DOHH2 (cell line): ENCODE results near the gene CYLD.

Source experiments
- CTCF ChIP-seq: fragments of 200-600 bp; sonication (generic); IDR thresholded peaks from one replicate; pipeline ENCODE4 v1.5.1; 2014; ENCODE audit warnings: antibody characterized with exemption, mild to moderate bottlenecking, low read depth, low read length; ENCODE audit not compliant: poor library complexity, severe bottlenecking
- EZH2phosphoT487 ChIP-seq: fragments of 200-600 bp; sonication (generic); IDR thresholded peaks from 2 replicates; pipeline ENCODE4 v1.6.1; 2017; ENCODE audit warnings: borderline replicate concordance, mild to moderate bottlenecking, antibody characterized with exemption, low read length, moderate library complexity, mixed read lengths

- TF ChIP-seq CTCF: no peak
- TF ChIP-seq EZH2phosphoT487: no peak
Observed at GRCh38 chr16:50847166-50847565, 105.3 kb downstream of the CYLD start.
